AG08395 (cell line): ENCODE data around the gene STOML1.

Experiments
- DNase-seq: peaks from one replicate; pipeline ENCODE4 v3.0.0; 2012; ENCODE audit warnings: mixed read lengths, low spot score

The STOML1 gene, protein sequence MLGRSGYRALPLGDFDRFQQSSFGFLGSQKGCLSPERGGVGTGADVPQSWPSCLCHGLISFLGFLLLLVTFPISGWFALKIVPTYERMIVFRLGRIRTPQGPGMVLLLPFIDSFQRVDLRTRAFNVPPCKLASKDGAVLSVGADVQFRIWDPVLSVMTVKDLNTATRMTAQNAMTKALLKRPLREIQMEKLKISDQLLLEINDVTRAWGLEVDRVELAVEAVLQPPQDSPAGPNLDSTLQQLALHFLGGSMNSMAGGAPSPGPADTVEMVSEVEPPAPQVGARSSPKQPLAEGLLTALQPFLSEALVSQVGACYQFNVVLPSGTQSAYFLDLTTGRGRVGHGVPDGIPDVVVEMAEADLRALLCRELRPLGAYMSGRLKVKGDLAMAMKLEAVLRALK

DNA sequence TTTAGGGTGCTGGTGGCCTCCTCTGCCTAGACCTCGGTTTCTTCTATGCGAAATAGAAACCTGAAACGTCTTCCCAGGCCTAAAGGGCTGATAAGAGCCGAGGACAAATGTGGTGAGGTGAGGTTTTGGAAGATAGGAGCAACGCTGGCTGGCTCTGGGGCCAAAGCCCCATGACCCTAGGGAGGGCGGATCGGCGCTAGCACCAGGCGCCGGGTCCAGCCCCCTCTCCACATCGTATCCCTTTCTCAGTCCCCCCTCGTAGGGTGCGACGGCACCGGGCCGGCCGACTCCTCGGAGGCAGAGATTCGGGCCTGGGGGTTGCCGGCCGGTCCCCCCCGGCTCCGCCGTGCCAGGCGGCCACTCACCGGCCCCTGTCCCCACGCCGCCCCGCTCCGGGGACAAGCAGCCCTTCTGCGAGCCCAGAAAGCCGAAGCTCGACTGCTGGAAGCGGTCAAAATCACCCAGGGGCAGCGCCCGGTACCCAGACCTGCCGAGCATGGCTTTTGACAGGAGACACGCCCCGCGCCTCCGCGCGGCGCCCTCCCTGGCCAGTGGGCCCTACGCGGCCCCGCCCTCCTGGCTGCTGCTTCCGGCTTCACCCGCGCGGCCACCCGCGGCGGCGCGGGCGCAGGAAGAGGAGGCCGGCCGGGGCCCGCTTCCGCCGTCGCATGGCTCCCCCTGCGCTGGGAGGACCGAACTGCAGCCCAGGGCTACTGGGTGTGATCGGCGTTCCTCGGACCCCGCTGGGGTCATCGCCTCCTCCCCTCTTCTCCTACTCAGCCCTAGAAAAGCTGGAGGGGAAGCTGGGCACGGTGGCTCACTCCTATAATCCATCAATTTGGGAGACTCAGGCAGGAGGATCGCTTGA lies at the start of gene STOML1:
STOML1 (minus strand) TSS at position 570 of the 868 bp plus-strand sequence; CDS start at position 498, 72 bp downstream.
- peak; percentile 95 for DNase-seq

DNA sequence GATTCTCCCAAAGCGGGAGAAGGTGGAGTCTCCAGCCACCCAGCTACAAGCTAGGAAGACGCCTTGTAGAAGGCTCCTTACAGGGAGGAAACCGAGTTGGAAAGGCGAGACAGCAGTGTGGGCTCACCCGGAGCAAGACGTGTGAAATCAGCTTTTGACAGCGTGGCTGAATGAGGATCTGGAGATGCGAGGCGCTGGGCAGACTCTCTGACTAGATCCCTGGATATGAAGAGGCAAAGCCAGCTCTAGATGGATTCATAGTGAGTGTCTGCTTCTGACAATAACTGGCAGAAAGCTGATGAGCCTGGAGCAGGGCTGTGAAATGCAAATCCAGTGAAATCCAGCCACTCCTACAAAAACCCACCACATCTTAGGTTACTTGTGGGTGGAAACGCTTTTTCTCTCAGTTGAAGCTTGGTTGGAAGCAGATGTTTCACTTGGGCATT lies 49.2 kb upstream of the STOML1 start:
- peak; percentile 33 for DNase-seq

DNA sequence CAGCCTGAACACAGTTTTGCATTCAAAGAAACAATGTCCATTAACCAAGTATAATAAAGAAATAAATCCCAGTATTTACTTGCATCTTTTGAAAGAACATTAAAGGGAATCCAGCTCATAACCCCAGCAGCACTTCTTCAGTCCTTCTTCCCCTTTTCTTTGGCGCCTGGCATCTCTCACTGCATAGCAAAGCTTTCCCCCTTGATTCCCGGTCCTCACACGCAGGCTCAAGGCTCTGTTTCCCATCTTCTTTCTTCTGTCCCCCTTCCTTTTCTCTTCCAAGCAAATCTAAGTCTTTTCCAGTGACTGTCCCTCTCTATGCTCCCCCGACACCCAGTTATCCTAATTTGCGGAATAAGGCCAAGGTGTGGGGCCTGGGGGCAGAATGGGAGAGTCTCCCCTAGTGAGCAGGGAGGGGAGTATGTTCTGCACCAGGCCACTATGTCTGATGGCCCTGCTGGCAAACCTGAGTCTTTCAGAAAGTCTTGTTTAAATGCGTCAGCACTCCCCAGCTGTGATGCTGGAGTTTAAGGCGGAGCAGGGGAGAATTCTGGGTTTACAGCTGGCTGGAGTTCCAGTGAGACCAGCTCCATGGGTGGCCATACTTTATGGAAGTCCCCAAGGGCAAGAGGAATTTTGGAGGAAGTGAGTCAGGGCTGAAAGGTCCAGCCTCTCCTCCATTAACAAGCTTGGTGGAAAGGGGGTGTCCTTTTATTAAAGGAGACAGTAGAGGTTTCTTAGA lies 48.2 kb upstream of the STOML1 start:
- peak; percentile 97 for DNase-seq

DNA sequence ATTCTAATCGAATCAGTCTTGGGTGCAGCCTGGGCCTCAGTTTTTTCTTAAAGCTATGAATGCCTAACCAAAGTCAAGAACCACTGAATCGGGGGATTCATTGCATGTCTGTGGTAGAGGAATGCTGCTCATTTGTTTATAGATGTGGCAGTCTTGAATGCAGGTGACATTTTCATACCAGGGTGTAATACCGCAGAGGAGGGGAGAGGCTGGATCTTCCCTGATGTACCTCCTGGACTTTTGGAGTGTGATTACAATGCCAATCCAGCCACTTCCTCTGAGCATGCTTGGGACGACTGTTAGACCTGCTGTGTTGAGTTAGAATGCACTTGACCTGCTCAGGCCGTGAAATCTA lies 47.5 kb upstream of the STOML1 start:
- no peak for DNase-seq

DNA sequence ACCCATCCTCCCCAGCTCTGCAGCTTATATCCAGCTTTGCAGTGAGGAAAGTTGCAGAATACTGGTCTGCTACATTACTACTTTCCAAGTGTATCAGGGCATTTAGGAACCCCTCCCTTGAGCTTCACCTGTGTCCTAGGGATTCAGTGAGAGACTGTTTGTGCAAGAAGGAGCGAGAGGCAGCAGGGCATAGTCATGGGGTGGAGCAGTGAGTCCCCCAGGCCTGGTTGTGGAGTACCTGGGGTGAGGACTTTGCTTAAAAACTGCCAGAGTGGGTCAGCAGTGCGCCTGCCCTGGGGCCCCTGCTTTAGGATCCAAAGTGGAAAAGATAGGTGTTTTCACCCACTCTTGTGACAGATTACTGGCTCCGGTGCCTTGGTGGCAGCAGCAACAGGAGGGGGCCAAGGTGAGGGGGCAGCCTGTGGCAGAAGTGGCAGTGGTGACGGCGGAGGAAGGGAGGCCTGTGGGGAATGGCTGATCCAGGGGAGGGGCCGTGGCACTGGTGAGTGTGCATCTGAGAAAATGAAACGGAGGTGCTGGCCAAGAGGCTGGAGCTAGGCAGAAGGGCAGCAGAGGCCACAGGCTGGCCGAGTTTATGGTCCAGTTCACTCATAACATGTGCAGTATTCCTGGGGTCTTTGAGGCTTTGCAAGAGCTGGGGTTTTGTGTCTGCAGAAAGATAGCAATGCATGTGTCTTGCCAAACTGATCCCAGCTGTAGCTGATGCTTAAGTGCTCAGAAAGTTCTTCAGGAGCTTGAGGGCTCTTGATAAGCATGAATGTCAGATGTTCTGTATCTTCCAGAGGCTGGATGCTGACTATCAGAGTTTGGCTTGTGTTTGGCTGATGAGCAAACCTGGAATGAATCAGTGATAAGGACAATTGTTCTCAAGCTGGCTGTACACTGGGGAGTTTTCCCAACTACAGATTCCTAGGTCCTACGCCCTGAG lies 46.9 kb upstream of the STOML1 start:
- DNase-seq, result peak; percentile 45

DNA sequence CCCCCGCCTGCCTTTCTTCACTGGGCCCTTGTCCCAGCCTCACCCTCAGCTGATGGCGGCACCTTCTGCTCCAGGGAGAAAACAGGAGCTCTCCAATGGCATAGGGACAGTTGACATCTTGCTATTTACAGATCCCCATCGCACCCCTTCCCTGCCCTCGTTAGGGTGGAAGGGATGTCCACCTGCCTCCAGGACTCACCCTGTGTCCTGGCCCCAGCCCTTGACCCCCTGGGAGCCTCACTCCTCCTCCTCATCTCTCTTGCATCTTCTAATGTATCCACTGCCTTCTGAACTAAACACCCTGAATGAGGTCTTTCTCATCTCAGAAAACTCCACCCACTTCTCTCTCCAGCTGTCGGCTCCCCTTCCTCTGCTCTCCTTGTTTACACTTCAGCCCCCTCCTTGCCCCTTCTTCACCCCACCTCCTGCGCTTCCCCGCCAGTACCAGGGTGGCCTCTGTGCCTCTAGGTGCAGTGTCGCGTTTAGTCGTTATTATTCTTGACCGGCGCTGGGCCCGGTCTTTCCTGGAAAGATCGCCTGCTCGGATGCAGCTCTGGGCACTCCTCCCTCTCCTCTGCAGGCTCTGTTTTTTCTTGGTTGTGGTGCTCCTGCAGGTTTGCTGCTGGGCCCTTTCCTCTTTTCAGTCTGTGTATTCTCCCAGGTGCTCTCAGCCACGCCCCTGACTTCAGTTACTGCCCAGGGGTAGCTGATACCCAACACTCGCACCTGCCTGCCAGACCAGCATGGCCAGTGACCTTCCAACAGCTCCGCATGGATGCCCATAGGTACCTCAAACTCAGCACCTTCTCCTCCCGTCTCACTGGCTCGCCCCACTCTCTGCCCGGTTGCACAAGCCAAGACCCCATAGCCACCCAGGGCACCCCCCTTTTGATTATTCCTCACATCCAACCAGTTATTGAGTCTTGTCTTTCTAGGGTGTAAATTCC lies 45.3 kb upstream of the STOML1 start:
- no peak for DNase-seq

DNA sequence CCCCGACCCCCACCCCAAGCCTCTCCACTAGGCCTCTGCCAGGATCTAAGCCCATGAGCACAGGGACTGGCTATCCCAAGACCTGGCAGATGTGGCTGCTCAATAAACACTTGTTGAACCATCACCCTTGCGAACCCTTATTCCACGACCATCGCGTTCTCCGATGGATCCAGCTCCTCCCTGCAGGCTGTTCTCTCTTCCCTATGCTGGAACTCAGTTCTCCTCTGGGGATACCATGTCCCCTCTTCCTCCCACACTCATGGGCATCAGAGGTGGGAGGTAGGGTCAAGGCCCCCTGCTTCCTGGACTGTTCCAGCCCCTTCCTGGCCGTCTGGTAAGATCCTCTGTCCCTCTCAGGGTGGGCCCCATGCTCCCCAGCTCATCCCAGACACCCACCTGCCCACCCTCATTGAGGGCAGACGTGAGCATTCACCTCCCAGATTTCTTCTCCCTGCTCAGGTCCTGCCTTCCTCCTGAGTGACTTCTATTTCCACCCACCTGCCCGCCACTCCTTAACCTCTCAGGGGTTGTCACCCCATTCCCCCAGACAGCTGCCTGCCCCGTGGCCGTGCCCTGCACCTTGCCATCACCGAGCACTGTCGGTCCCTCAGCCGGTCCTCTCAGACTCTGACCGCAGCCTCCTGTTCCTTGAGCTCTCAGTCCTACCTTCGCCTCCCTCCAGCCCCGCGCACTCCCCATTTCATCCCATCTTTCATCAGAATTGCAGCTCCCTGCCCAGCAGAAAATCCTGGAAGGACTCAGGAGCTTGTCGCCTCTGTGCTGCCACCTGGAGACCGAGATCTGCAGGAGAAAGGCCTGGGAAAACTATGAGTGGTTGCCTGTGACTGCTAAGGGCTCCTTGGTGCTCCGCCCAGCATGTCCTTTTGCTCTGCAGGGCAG lies 44.4 kb upstream of the STOML1 start:
- DNase-seq, result peak; percentile 80

DNA sequence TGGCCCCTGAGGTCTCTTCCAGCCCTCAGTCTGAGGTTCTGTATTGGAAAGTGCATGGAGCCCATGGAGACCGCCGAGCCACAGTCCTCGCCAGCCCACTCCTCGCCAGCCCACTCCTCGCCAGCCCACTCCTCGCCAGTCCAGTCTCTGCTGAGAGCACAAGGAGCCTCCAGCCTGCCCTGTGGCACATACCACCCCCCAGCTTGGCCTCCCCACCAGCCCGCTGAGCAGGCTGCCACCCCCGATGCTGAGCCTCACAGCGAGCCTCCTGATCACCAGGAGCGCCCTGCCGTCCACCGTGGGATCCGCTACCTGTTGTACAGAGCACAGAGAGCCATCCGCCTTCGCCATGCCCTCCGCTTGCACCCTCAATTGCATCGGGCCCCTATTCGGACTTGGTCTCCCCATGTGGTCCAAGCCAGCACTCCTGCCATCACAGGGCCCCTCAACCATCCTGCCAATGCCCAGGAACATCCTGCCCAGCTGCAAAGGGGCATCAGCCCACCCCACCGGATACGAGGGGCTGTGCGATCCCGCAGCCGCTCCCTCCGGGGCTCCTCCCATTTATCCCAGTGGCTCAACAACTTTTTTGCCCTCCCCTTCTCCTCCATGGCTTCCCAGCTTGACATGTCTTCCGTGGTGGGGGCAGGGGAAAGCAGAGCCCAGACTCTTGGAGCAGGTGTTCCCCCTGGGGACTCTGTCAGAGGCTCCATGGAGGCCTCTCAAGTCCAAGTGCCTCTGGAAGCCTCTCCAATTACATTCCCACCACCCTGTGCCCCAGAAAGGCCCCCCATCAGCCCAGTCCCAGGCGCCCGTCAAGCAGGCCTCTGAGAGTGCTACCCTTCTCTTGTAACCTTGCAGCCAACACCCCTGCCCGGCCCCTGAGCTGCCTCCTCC lies 43.3 kb upstream of the STOML1 start:
- DNase-seq, result no peak

DNA sequence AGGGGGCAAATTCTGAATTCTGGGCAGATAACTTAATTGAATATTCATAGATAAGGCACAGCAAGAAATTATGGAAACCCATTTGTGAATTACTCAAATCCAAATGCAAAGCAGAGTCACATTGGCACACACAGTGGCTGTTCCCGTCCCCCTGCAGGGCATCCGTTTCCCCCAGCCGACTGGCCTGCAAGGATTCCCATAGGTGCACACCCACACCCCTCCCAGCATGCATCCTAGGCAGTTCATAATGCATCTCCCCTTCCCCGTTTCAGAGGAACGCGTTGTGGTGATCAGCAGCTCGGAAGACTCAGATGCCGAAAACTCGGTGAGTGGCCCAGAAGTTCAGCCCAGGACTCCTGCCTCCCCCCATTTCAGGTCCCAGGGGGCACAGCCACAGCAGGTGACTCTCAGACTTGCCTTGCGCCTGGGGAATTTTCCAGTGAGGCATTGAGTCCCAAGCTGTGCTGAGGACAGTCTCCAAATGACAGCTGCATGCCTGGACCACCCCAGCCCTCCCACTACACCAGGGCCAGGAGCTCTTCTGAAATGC lies 42.2 kb upstream of the STOML1 start:
- DNase-seq, result no peak

DNA sequence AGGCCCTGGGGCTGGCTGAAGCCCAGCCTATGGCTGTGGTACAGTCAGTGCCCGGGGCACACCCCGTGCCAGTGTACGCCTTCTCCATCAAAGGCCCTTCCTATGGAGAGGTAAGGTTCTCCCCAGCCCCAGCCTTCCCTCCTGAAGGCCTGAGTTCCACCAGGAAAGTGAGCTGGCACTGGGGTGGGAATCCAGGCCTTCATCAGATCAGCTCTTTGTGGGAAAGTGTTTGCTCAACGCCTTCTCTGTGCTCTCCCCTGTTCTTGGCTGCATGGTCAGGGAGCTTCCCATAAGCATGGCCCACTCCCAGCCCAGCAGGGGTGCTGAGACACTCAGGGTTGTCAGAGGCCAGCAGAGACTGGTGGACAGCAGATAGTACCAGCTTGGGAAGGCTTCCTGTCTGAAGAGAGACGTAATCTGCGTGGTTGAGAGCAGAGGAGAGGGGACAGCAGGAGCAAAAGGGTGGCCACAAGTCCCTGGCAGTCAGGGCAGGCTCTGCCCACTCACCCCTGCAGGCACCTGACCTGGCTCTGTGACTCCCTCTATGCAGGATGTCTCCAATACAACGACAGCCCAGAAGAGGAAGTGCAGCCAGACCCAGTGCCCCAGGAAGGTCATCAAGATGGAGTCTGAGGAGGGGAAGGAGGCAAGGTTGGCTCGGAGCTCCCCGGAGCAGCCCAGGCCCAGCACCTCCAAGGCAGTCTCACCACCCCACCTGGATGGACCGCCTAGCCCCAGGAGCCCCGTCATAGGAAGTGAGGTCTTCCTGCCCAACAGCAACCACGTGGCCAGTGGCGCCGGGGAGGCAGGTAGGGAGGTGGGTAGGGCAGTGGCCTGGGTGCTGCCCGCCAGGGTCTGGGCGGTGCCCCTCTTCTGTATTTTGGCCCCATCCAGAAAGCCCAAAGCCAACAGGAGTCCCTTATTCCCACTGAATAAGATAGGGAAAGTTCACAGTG lies 40.8 kb upstream of the STOML1 start:
- DNase-seq, result no peak

DNA sequence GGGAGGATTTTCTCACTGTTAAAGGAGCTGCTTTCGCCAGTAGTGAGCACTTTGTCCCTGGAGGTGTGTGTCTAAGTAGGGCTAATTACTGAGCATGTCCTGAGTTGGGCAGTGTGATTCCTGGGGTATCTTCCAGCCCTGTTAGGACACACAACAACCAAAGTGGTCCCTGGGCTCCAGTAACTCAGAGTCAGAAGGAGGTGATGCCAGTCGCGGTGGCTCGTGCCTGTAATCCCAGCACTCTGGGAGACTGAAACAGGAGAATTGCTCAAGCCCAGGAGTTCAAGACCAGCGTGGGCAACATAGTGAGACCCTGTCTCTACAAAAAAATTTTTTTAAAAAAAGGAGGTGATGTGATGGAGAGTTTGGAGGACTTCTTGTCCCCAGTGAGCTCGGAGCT lies 40.0 kb upstream of the STOML1 start:
- no peak for DNase-seq

DNA sequence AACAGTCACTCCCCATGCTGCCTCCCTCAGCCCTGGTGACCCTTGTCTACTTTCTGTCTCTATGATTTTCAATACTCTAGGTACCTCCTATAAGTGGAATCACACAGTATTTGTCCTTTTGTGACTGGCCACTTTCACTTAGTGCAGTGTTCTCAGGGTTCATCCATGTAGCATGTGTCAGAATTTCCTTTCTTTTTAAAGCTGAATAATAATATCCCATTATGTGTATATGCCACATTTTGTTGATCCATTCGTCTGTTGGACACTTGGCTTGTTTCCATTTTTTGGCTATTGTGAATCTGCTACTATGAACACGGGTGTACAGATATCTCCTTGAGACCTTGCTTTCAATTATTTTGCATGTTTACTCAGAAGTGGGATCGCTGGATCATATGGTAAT lies 36.6 kb upstream of the STOML1 start:
- DNase-seq, result no peak

DNA sequence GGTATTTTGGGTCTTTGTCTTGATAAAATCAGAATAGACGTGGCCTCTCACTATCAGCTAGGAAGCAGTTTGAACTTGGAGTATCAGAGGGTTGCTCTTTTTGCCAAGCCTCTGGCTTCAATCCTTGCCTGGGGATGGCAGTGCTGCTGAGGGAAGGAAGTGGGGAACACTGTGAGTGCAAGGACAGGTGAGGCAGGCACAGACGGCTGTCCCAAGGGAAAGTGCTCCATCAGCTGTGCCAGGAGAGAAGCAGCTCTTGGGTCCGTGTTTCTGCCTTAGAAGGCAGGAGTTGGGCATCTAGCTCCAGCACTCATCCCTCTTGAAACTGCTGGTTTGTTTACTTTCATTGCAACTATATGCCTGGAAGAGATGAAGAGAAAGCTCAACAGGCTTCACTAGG lies 35.6 kb upstream of the STOML1 start:
- no peak for DNase-seq

DNA sequence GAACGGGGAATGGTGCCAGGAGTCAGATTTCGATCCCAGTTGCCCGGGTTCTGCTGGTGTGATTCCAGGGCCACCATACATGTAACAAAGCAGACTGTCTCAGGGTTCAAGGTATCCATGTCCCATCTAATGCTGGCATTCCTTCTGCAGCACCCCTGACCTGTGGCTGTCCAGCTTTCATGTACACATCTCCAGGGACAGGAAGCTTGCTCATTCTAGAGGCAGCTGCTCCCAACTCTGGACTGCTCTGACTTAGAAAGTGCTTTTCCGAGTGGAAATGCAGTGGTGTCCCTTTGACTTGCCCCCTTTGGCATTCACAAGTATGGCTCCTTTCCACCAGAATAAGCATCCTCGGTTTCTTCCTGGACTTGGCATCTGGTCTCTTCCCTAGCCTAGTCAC lies 33.3 kb upstream of the STOML1 start:
- no peak for DNase-seq

DNA sequence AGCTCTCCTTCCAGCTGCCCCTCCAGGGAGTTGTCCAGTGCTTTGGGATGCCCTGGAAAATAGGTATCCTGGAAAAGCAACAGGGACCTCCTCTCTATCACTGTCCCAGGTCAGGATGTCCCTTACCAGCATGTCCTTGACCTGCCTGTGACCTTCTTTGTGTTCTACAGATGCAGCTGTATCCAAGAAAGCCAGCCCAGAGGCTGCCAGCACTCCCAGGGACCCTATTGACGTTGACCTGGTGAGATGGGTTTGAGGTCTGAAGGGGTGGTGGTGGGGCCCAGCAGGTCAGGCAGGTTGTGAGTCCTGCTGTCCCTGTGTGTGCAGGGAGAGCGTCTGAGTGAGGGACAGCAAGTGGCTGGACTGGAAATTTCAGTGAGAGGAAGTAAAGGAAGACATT lies 32.6 kb upstream of the STOML1 start:
- no peak for DNase-seq

DNA sequence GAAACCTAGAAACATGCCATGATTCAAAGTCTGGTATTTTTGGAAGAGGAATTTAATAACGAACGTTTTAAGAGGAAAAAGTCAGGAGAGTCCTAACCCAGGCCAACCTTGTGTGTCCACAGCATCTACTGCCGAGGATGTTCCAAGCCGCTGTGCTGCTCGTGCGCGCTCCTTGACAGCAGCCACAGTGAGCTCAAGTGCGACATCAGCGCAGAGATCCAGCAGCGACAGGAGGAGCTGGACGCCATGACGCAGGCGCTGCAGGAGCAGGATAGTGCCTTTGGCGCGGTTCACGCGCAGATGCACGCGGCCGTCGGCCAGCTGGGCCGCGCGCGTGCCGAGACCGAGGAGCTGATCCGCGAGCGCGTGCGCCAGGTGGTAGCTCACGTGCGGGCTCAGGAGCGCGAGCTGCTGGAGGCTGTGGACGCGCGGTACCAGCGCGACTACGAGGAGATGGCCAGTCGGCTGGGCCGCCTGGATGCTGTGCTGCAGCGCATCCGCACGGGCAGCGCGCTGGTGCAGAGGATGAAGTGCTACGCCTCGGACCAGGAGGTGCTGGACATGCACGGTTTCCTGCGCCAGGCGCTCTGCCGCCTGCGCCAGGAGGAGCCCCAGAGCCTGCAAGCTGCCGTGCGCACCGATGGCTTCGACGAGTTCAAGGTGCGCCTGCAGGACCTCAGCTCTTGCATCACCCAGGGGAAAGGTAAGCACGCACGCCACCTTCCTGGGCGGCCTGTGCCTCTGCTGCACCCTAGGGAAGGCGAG lies 30.8 kb upstream of the STOML1 start:
- no peak for DNase-seq
